Measurements from ENCODE around the gene MACROH2A1. TPM values are rescaled to one million over a fixed set of nuclear protein-coding genes. Genes with fewer than 3 reads are reported as not detected.

The MACROH2A1 gene
- polyA plus RNA-seq, 2 of the 4 experiments (the other 2 are of a cell fraction), result 158 to 172 TPM

GRCh38 chr5:135323701-135324132 is 75.3 kb downstream of the MACROH2A1 start:
- ChIA-PET POLR2A (no interaction called here), CTCF (interaction anchor here (1.5 to 5.4 kb wide), 2 partner anchors 9 kb away, joined by 4 to 30 read pairs; no protein-coding TSS in a partner anchor)
- no peaks in the 10 kb centered on the region for H3K9me3 ChIP-seq
- ATAC-seq (no peak), DNase-seq (ENCODE audit: low read depth in 1 of 2, low spot score in 1 of 2) (no peak), FAIRE-seq (no peak)
- H3K4me2 ChIP-seq, result no peak overlapping the region
- H3K27ac ChIP-seq, result no peak overlapping the region
- no peak overlapping the region for H3K4me3 ChIP-seq
- no peak for TF ChIP-seq POLR2AphosphoS2 (conservative IDR thresholded peaks at IDR 0.05; ENCODE audit: low read length)
- TF ChIP-seq ZFP36 (IDR thresholded peaks at IDR 0.05; ENCODE audit: borderline replicate concordance, partially characterized antibody), result no peak
- no peak for TF ChIP-seq E2F6 (IDR thresholded peaks at IDR 0.05; ENCODE audit: borderline replicate concordance, low read depth)
- no peak for TF ChIP-seq HDAC2 (IDR thresholded peaks at IDR 0.05)
- no peak for TF ChIP-seq CTCF (IDR thresholded peaks at IDR 0.05)
- TF ChIP-seq BCL3 (IDR thresholded peaks at IDR 0.05), result no peak
- TF ChIP-seq CBX2 (IDR thresholded peaks at IDR 0.05; ENCODE audit: borderline replicate concordance, low read depth), result no peak
- TF ChIP-seq HOXB13 (CRISPR knock-in tag; IDR thresholded peaks at IDR 0.05; ENCODE audit: low read depth), result no peak
- TF ChIP-seq CBX8 (IDR thresholded peaks at IDR 0.05), result no peak
- TF ChIP-seq PBX3 (IDR thresholded peaks at IDR 0.05), result no peak
- TF ChIP-seq FOXS1 (CRISPR knock-in tag; IDR thresholded peaks at IDR 0.05), result no peak
- no peak for TF ChIP-seq JUNB (IDR thresholded peaks at IDR 0.05)
- TF ChIP-seq KDM1A (IDR thresholded peaks at IDR 0.05; ENCODE audit: low read depth), result no peak
- TF ChIP-seq MAFK (IDR thresholded peaks at IDR 0.05; ENCODE audit: partially characterized antibody), result no peak
- TF ChIP-seq HEYL (CRISPR knock-in tag; IDR thresholded peaks at IDR 0.05), result no peak
- TF ChIP-seq REST (IDR thresholded peaks at IDR 0.05), result no peak
- TF ChIP-seq KDM5A (IDR thresholded peaks at IDR 0.05), result no peak
- no peak for TF ChIP-seq TP53 (CRISPR knock-in tag; IDR thresholded peaks at IDR 0.05)
- TF ChIP-seq FOSL2 (IDR thresholded peaks at IDR 0.05), result no peak
- no peak for TF ChIP-seq FOSL2 (CRISPR knock-in tag; IDR thresholded peaks at IDR 0.05)
- WGBS (ENCODE audit: missing lambda C conversion rate), result 84% methylated on average over 8 of the region's 8 CpGs
- no peaks in the 10 kb centered on the region for H3K4me1 ChIP-seq

GRCh38 chr5:135323227-135323626 is 75.8 kb downstream of the MACROH2A1 start:
- FAIRE-seq, result no peak
- POLR2A ChIA-PET, result no interaction called here
- no peaks in the 10 kb centered on the region for H3K4me1 ChIP-seq

More at GRCh38 chr5:135323227-135323626, 75.8 kb downstream of the MACROH2A1 start:
- CTCF ChIA-PET, result interaction anchor here (1.3 to 5.4 kb wide), 3 partner anchors 9 to 131 kb away, joined by 3 to 30 read pairs (median 4); no protein-coding TSS in a partner anchor
- no peak for DNase-seq (ENCODE audit: low read depth in 1 of 2, low spot score in 1 of 2)
- Histone ChIP-seq H3K9me3 (no peaks in the 10 kb centered on the region), H3K4me2 (no peak overlapping the region), H3K4me3 (no peak overlapping the region), H3K27ac (no peak overlapping the region)
- TF ChIP-seq ZSCAN20 (CRISPR knock-in tag; IDR thresholded peaks at IDR 0.05) (no peak), CEBPB (IDR thresholded peaks at IDR 0.05) (no peak), ATOH8 (CRISPR knock-in tag; IDR thresholded peaks at IDR 0.05; ENCODE audit: low read depth) (no peak), EHF (CRISPR knock-in tag; IDR thresholded peaks at IDR 0.05) (no peak), FOXS1 (CRISPR knock-in tag; IDR thresholded peaks at IDR 0.05) (no peak), MAFK (IDR thresholded peaks at IDR 0.05; ENCODE audit: partially characterized antibody) (no peak), ESRRA (IDR thresholded peaks at IDR 0.05; ENCODE audit: borderline replicate concordance, low read length) (no peak), HOXB5 (CRISPR knock-in tag; IDR thresholded peaks at IDR 0.05) (no peak), CHD2 (IDR thresholded peaks at IDR 0.05; ENCODE audit: low read length, partially characterized antibody) (no peak), PBX3 (IDR thresholded peaks at IDR 0.05) (no peak)
- WGBS (ENCODE audit: missing lambda C conversion rate), result 69% methylated on average over 8 of the region's 8 CpGs
- no peak for ATAC-seq
